Cardiac fibroblast (primary cell): ENCODE data around the gene NAGA.
A peak's percentile ranks its signal among the peaks of the same experiment; 100 is the strongest.

Experiments used
- DNase-seq, 2 donors: peaks; one replicate each; pipeline versions ENCODE4 v3.0.0 to v3.0.0-alpha.2; 2010; ENCODE audit warnings: low read depth in 2 of 2
- H3K4me3 ChIP-seq, 2 donors: replicated peaks in 1 of 2; 1 replicate in 1 of 2; 2 replicates in 1 of 2; pipeline ENCODE4 v1.5.1; 2011; ENCODE audit warnings: low read depth in 2 of 2, low read length in 2 of 2, mild to moderate bottlenecking in 2 of 2, moderate library complexity in 1 of 2
- TF ChIP-seq, protein P1 (sequence below): IDR thresholded peaks from one replicate; pipeline ENCODE4 v1.5.1; 2011; ENCODE audit warnings: low read depth, mild to moderate bottlenecking, low read length, inconsistent platforms

The NAGA gene

DNA sequence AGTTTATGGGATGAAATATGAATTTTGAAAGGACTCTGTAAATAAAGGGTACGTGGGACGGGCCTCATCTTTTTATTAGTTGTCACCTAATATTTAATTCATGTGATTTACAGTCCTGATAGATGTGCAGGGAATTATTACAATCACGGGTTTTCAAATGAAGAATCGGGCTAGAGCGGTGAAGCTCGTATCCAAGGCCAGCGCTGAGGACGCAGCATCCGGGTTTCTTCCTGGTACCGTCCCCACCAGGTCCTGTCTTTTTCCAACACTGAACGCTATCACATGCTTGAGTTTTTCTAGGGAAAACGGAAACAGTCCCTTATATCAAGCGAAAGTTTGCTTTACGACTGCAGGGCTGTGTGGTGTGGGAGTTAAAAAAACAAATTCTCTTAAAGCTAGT is 9.7 kb upstream of the NAGA start:
- TF ChIP-seq, protein P1, sequence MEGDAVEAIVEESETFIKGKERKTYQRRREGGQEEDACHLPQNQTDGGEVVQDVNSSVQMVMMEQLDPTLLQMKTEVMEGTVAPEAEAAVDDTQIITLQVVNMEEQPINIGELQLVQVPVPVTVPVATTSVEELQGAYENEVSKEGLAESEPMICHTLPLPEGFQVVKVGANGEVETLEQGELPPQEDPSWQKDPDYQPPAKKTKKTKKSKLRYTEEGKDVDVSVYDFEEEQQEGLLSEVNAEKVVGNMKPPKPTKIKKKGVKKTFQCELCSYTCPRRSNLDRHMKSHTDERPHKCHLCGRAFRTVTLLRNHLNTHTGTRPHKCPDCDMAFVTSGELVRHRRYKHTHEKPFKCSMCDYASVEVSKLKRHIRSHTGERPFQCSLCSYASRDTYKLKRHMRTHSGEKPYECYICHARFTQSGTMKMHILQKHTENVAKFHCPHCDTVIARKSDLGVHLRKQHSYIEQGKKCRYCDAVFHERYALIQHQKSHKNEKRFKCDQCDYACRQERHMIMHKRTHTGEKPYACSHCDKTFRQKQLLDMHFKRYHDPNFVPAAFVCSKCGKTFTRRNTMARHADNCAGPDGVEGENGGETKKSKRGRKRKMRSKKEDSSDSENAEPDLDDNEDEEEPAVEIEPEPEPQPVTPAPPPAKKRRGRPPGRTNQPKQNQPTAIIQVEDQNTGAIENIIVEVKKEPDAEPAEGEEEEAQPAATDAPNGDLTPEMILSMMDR = no peak
- peak; percentile 46 to 62 for DNase-seq
- peak overlapping the region; percentile 73 to 86 for H3K4me3 ChIP-seq

DNA sequence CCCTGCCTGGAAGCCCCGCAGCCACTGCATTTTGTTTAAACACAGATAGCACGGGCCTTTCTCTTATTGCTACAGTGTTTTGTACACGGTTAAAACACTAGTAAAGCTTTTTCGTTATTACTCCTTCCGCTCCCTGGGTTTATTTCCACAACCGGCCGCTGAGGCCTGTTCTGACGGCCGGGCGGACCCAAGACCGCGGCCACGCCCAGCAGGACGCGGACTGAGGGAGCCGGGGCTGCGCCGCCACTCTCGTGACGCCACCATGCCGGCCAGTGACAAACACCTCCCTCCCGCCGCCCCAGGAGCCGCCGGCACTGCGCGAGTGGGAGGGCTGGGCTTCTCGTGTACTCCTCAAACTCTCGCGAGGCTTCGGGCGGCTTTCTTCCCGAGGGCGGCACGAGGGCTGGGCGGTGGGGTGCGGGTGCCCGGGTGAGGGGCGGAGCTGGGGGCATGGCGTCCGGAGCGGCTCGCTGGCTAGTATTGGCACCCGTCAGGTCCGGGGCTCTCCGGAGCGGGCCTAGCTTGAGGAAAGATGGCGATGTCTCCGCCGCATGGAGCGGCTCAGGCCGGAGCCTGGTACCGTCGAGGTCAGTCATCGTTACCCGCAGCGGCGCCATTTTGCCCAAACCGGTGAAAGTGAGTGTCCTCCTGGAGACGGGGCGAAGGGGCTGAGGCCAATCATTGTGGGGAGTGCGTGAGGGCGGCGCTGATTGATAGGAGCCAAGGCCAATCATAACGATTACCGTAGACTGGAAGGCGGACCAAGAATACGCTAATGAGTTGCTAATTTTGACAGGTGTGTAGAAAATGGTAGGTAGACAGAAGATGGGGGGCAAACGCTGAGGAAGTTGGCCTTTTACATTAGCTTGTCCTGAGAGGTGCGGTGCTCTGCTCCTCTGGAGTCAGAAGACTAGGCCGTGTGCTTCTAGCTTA is 9.0 kb upstream of the NAGA start, which contains the start of gene SMDT1:
Gene SMDT1, plus strand, starts transcription at position 382 of the 933 bp plus-strand sequence. Its CDS starts 69 bp downstream, at position 451.
- peak; percentile 99 for DNase-seq
- TF ChIP-seq, protein P1 = no peak
- peak within 1 kb of the TSS; percentile 73 to 86 for H3K4me3 ChIP-seq

DNA sequence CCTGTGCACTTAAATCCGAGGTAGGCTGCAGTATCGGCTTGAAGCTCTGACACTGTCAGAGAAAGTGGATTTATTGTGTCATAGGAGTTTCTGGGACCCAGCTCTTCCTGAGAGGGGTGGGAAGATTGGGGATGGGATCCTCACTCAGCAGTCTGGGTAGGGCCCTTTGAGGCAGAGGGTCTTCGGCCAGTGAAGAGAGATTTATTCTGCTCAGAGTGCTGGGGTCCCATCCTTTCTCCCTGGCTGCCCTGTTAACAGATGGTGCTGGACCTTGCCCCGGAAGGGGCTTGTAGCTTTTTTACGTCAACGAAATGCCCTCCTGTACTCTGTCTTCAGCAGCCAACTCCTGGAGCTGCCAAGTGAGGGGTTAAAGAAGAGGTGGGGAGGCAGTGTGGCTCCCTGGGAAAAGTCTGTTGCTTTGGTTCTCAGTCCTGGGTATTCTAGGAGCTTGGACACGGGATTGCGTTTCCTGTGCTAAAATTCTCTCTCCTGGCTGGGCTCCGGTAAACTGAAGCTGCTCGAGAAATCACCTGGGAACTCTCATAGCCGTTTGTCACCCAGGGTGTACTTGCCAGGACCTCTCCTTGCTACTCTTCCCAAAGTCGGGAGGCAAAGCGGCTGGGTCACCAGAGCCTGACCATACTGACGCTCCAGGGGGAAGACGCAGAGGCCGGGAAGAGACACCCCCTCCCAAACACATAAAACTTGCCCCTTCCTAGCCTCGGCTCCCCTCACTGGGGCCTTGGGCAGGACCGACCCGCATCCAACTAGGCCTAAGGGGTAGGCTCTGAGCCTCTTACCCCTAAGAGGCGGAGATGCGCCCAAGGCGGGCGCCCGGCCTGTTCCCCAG is 8.1 kb upstream of the NAGA start:
- TF ChIP-seq, protein P1 = no peak
- H3K4me3 ChIP-seq = peak overlapping the region; percentile 32 to 86
- peak; percentile 30 to 42 for DNase-seq

DNA sequence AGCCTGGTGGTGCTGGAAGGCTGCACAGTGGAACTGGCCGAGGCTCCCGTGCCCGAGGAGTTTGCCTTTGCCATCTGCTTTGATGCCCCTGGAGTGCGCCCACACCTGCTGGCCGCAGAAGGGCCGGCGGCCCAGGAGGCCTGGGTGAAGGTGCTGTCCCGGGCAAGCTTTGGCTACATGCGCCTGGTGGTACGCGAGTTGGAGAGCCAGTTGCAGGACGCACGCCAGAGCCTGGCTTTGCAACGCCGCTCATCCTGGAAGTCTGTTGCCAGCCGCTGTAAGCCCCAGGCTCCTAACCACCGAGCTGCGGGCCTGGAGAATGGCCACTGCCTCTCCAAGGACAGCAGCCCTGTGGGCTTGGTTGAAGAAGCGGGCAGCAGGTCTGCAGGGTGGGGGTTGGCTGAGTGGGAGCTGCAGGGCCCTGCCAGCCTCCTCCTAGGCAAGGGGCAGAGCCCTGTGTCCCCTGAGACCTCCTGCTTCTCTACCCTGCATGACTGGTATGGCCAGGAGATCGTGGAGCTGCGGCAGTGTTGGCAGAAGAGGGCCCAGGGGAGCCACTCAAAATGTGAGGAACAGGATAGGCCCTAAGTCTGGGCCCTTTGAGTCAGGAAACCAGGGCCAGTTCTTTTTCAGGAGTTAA is 7.0 kb upstream of the NAGA start:
- TF ChIP-seq, protein P1 = no peak
- no peak overlapping the region for H3K4me3 ChIP-seq
- no peak for DNase-seq

DNA sequence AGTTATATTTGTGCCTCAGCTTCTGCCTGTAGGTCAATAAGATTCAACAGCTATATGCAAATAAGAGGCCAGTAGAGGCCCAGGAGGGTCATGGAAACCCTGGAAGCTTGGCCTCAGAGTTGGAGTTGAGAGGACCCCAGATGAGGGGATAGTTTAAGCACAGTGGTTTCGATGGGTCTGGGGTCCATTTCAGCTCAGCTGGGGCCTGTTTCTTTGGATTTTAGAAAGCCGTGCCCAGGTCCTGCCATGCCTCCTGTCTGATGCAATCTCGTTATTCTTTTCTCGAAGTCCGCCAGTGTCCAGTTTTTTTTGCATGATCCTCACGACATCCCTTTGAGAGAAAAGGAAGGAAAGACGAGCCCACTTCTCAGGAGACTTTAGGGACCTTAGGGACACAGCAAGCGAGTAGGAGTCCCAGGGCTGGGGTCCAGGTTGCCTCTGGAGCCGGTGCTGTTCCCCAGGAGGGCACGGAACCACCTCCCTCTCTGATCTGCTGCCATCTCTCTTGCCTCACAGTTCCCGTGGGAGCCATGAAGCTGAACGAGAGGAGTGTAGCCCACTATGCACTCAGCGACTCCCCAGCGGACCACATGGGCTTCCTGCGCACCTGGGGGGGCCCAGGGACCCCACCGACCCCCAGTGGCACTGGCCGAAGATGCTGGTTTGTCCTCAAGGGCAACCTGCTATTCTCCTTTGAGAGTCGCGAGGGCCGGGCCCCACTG is 6.3 kb upstream of the NAGA start:
- H3K4me3 ChIP-seq = no peak overlapping the region
- DNase-seq = no peak
- TF ChIP-seq, protein P1 = no peak
